Mammary epithelial cell (primary cell): ENCODE results near the gene PCYOX1L.

ENCODE experiments used
- EZH2 ChIP-seq: IDR thresholded peaks from 2 replicates; pipeline ENCODE4 v1.6.1; 2012; ENCODE audit warnings: low read length, inconsistent platforms, borderline replicate concordance
- TF ChIP-seq, protein P1 (sequence below), 2 donors: IDR thresholded peaks in 1 of 2; conservative IDR thresholded peaks in 1 of 2; 2 replicates each; pipeline ENCODE4 v1.5.1; 2011 to 2012; ENCODE audit warnings: inconsistent platforms in 2 of 2, low read length in 2 of 2, mild to moderate bottlenecking in 2 of 2, control low read depth in 1 of 2, low read depth in 1 of 2; ENCODE audit not compliant: insufficient read depth in 1 of 2; ENCODE audit errors: extremely low read depth in 1 of 2

DNA sequence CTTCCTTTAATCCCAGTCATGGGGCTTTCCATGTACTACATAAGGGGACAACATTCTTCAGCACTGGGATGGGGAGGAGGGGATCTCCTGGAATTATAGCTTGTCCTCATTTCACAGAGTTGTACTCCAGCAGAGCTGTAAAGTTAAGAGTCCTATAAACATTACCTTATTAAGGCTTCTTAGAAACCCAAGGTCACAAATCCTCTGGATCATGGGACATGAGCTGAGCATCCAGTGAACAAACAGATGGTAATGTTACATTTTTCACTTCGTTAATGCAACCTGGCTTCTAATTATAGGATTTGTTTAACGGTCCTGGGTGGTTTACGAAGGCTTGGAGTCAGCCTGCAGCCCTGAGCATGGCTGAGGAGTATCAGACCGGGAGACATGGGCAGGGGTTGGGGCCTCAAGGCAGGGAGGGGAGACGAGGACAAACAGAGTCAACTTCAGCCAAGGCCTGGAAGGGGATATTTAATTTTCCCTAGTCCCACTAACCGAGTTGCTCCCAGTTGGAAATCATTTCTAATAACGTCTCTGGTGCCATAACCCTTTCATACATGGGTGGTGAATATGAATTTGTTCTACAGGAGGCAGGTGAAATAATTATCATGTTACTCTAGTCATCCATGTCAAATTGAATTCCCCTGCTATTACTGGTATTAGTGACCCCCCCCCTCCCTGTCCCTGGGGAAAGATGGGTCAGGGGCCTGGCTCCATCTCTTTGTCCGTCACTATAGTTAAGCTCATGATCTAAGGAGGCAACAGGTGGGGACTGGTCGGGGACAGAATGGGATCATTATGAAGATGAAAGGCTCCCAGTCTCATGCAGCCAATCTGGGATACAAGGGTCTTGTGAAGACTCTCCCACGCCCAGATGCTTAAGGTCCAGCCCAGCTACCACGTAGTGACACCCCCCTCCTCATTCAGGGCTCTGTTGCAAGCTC is 32.0 kb downstream of the PCYOX1L start:
- TF ChIP-seq, protein P1, sequence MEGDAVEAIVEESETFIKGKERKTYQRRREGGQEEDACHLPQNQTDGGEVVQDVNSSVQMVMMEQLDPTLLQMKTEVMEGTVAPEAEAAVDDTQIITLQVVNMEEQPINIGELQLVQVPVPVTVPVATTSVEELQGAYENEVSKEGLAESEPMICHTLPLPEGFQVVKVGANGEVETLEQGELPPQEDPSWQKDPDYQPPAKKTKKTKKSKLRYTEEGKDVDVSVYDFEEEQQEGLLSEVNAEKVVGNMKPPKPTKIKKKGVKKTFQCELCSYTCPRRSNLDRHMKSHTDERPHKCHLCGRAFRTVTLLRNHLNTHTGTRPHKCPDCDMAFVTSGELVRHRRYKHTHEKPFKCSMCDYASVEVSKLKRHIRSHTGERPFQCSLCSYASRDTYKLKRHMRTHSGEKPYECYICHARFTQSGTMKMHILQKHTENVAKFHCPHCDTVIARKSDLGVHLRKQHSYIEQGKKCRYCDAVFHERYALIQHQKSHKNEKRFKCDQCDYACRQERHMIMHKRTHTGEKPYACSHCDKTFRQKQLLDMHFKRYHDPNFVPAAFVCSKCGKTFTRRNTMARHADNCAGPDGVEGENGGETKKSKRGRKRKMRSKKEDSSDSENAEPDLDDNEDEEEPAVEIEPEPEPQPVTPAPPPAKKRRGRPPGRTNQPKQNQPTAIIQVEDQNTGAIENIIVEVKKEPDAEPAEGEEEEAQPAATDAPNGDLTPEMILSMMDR (conservative IDR thresholded peaks at IDR 0.05 in 1 of 2, IDR thresholded peaks at IDR 0.05 in 1 of 2; ENCODE audit: extremely low read depth in 1 of 2, insufficient read depth in 1 of 2, low read depth in 1 of 2, low read length in 2 of 2) = no peak
- no peak for TF ChIP-seq EZH2
